Fibroblast of lung (primary cell): Measurements from ENCODE around the gene DDX10. TPM values are rescaled to one million over a fixed set of nuclear protein-coding genes. Genes with fewer than 3 reads are reported as not detected.

Experiments
- DNase-seq, 2 donors: peaks; one replicate each; pipeline versions ENCODE4 v3.0.0 to v3.0.0-alpha.2; 2010; ENCODE audit warnings: low read depth in 2 of 2
- H2AFZ ChIP-seq: 2 replicates; pipeline ENCODE4 v1.5.1; 2012; ENCODE audit warnings: low read length, control low read depth, inconsistent platforms
- H3K27ac ChIP-seq: 2 replicates; pipeline ENCODE4 v1.5.1; 2011; ENCODE audit warnings: low read length, control low read depth; ENCODE audit not compliant: insufficient read depth
- H3K27me3 ChIP-seq: 2 replicates; pipeline ENCODE4 v1.5.1; 2011; ENCODE audit warnings: mild to moderate bottlenecking, low read length; ENCODE audit not compliant: control insufficient read depth, insufficient read depth
- H3K36me3 ChIP-seq: 2 replicates; pipeline ENCODE4 v1.5.1; 2011; ENCODE audit warnings: low read length; ENCODE audit not compliant: control insufficient read depth, insufficient read depth
- H3K4me1 ChIP-seq: 2 replicates; pipeline ENCODE4 v1.5.1; 2011; ENCODE audit warnings: low read length; ENCODE audit not compliant: control insufficient read depth, insufficient read depth; ENCODE audit errors: extremely low read depth
- H3K4me2 ChIP-seq: 2 replicates; pipeline ENCODE4 v1.5.1; 2011; ENCODE audit warnings: low read length, control low read depth; ENCODE audit not compliant: insufficient read depth; ENCODE audit errors: extremely low read depth
- H3K4me3 ChIP-seq, 4 experiments: fragments of 200-600 bp in 1 of 4; sonication (generic) in 1 of 4; replicated peaks in 1 of 4; 2 replicates each; pipeline ENCODE4 v1.5.1; 2011 to 2016; ENCODE audit warnings: low read length in 4 of 4, low read depth in 3 of 4, mild to moderate bottlenecking in 3 of 4, control low read depth in 2 of 4, inconsistent platforms in 1 of 4, mixed read lengths in 1 of 4; ENCODE audit not compliant: insufficient read depth in 1 of 4; ENCODE audit errors: control extremely low read depth in 1 of 4
- H3K79me2 ChIP-seq: 2 replicates; pipeline ENCODE4 v1.5.1; 2012; ENCODE audit warnings: mild to moderate bottlenecking, low read length, inconsistent platforms; ENCODE audit not compliant: control insufficient read depth, insufficient read depth
- H3K9ac ChIP-seq: 2 replicates; pipeline ENCODE4 v1.5.1; 2011; ENCODE audit warnings: mild to moderate bottlenecking, low read length, control low read depth; ENCODE audit not compliant: insufficient read depth
- H3K9me3 ChIP-seq: 2 replicates; pipeline ENCODE4 v1.5.1; 2012; ENCODE audit warnings: low read depth, low read length; ENCODE audit not compliant: control insufficient read depth, insufficient read depth
- H4K20me1 ChIP-seq: 2 replicates; pipeline ENCODE4 v1.5.1; 2011; ENCODE audit warnings: low read length; ENCODE audit not compliant: control insufficient read depth, insufficient read depth; ENCODE audit errors: extremely low read depth
- EZH2 ChIP-seq: IDR thresholded peaks from 2 replicates; pipeline ENCODE4 v1.5.1; 2012; ENCODE audit warnings: low read length, control low read depth, mild to moderate bottlenecking; ENCODE audit errors: missing control alignments
- polyA plus RNA-seq, 2 donors: library from polyadenylated mRNA; depleted of rRNA in 1 of 2; stranded (reverse) in 1 of 2; unstranded in 1 of 2; fragments of >200 nt; gene quantifications; 2 replicates each; pipeline ENCODE4 v1.2.1, GENCODE V29; 2011 to 2012; ENCODE audit warnings: missing spikeins in 1 of 2
- total RNA-seq: library from RNA; depleted of rRNA; stranded (reverse); fragments of >200 nt; gene quantifications from 2 replicates; pipeline ENCODE4 v1.2.1, GENCODE V29; 2014
- TF ChIP-seq, protein P1 (sequence below), 2 donors: IDR thresholded peaks in 1 of 2; conservative IDR thresholded peaks in 1 of 2; 1 replicate in 1 of 2; 2 replicates in 1 of 2; pipeline ENCODE4 v1.5.1; 2011 to 2012; ENCODE audit warnings: low read length in 2 of 2, control low read depth in 1 of 2, inconsistent platforms in 1 of 2, low read depth in 1 of 2, mild to moderate bottlenecking in 1 of 2

Gene DDX10
- total and polyA plus RNA-seq, 2 donors (not counting 1 experiment from before 2014, with no cell fraction given): 18.5 to 20.7 TPM

DNA sequence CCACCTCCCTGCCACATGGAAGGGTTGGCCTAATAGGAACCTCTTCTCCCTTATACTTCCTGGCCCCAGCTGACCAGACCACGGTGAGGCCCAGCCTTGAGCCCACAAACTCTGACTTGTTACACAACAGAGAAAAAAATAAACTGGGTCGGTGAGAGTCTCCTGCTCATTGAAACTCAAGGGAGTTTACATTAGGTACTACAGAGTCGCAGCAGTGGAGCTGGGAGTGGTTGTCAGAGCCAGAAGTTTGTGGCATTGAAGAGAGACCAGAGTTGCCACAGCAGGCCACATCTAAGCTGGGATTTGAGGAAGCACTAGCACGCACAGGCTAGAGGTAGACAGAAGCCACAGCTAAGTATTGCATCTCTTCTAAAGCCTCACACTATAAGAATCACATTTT lies 296.2 kb downstream of the DDX10 start:
- Histone ChIP-seq H3K4me2 (no peak overlapping the region), H3K4me1 (peaks cover 8% of the 10 kb centered on the region), H3K27me3 (no peaks in the 10 kb centered on the region), H3K27ac (no peak overlapping the region), H3K79me2 (no peaks in the 10 kb centered on the region), H3K9ac (no peak overlapping the region), H2AFZ (no peak overlapping the region), H4K20me1 (no peaks in the 10 kb centered on the region), H3K9me3 (no peaks in the 10 kb centered on the region), H3K4me3 (no peak overlapping the region), H3K36me3 (no peaks in the 10 kb centered on the region)
- no peak for DNase-seq
- TF ChIP-seq EZH2: no peak
- TF ChIP-seq, protein P1, sequence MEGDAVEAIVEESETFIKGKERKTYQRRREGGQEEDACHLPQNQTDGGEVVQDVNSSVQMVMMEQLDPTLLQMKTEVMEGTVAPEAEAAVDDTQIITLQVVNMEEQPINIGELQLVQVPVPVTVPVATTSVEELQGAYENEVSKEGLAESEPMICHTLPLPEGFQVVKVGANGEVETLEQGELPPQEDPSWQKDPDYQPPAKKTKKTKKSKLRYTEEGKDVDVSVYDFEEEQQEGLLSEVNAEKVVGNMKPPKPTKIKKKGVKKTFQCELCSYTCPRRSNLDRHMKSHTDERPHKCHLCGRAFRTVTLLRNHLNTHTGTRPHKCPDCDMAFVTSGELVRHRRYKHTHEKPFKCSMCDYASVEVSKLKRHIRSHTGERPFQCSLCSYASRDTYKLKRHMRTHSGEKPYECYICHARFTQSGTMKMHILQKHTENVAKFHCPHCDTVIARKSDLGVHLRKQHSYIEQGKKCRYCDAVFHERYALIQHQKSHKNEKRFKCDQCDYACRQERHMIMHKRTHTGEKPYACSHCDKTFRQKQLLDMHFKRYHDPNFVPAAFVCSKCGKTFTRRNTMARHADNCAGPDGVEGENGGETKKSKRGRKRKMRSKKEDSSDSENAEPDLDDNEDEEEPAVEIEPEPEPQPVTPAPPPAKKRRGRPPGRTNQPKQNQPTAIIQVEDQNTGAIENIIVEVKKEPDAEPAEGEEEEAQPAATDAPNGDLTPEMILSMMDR (conservative IDR thresholded peaks at IDR 0.05 in 1 of 2, IDR thresholded peaks at IDR 0.05 in 1 of 2; ENCODE audit: low read depth in 1 of 2, low read length in 2 of 2): no peak

DNA sequence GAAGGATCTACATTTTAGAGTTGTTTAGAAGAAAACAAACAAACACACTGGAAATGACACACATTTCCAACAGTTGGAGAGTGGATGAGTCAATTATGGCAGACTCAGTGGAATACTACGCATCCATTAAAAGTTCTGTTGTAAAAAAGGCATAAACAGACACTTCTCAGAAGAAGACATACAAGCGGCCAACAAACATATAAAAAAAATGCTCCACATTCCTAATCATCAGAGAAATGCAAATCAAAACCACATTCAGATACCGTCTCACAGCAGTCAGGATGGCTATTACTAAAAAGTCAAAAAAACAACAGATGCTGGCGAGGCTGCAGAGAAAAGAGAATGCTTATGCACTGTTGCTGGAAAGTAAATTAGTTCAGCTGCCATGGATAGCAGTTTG lies 298.2 kb downstream of the DDX10 start:
- peak in 1 of 2 donors; percentile 31 for DNase-seq
- TF ChIP-seq, protein P1 (conservative IDR thresholded peaks at IDR 0.05 in 1 of 2, IDR thresholded peaks at IDR 0.05 in 1 of 2; ENCODE audit: low read depth in 1 of 2, low read length in 2 of 2): no peak
- no peak for TF ChIP-seq EZH2
- Histone ChIP-seq H4K20me1 (no peaks in the 10 kb centered on the region), H2AFZ (no peak overlapping the region), H3K4me1 (peaks cover 8% of the 10 kb centered on the region), H3K79me2 (no peaks in the 10 kb centered on the region), H3K4me3 (no peak overlapping the region), H3K4me2 (no peak overlapping the region), H3K9me3 (no peaks in the 10 kb centered on the region), H3K36me3 (no peaks in the 10 kb centered on the region), H3K27ac (no peak overlapping the region), H3K9ac (no peak overlapping the region), H3K27me3 (no peaks in the 10 kb centered on the region)

DNA sequence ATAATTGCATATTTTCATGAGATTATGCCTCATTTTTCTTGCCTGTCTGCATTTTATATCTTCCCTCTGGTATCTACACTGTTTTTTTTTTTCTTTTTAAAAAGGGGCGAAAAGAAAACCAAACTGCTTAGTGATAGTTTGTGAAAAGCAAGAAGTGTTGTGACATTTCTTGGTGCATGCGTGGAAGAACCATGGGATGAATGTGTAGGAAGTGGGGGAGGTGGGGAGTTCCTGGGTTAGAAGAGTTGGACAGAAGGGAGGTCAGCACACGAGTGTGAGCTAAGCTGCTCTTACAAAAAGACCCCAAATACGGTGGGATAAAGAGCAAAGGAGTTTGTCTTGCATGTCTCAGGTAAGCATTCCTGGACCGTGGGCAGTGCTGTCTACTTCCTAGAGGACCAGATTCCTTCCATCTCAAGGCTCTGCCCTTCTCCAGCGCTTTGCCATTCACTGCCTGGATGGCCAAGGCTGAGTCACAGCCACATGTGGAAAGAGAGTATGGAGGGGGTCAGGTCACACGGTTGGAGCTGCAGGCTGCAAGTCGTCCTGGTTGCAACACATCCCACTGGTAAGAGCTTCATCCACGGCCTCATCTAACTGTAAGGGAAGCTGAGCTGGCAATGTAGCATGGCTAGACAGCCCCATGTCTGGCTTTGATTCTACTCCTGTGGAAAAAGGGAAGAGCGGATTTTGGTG lies 300.6 kb downstream of the DDX10 start:
- Histone ChIP-seq H3K27ac (no peak overlapping the region), H3K4me2 (no peak overlapping the region)

More for the DNA sequence above, 300.6 kb downstream of the DDX10 start:
- Histone ChIP-seq H3K4me1 (peaks cover 8% of the 10 kb centered on the region), H3K4me3 (no peak overlapping the region), H3K9ac (no peak overlapping the region), H3K79me2 (no peaks in the 10 kb centered on the region), H2AFZ (no peak overlapping the region), H3K27me3 (no peaks in the 10 kb centered on the region), H3K36me3 (no peaks in the 10 kb centered on the region), H4K20me1 (no peaks in the 10 kb centered on the region), H3K9me3 (no peaks in the 10 kb centered on the region)
- TF ChIP-seq, protein P1 (conservative IDR thresholded peaks at IDR 0.05 in 1 of 2, IDR thresholded peaks at IDR 0.05 in 1 of 2; ENCODE audit: low read depth in 1 of 2, low read length in 2 of 2): no peak
- TF ChIP-seq EZH2: no peak
- peak; percentile 74 to 89 for DNase-seq
